ENCODE results near the gene SLC28A3.
"Not testable (repeated sequence)": the region's sequence is repeated elsewhere in the genome, so short reads cannot be mapped to it uniquely, and the experiment has no call there.

Gene SLC28A3

GRCh38 chr9:84340535-84340934 is at the start of gene SLC28A3:
Gene SLC28A3, minus strand, starts transcription at chr9:84340758. Its CDS starts 125 bp downstream, at chr9:84340633.
- DNase-seq (ENCODE audit: low spot score), result no peak

- DNase-seq (ENCODE audit: low spot score), result not testable (repeated sequence)
Measured at GRCh38 chr9:84390254-84390653, 49.7 kb upstream of the SLC28A3 start.

GRCh38 chr9:84387821-84388220 is 47.3 kb upstream of the SLC28A3 start:
- DNase-seq (ENCODE audit: low spot score), result no peak

- DNase-seq (ENCODE audit: low spot score), result no peak
Measured at GRCh38 chr9:84386753-84387152, 46.2 kb upstream of the SLC28A3 start.

GRCh38 chr9:84385386-84386040 is 45.0 kb upstream of the SLC28A3 start:
- no peak for DNase-seq (ENCODE audit: low spot score)

GRCh38 chr9:84384617-84385016 is 44.1 kb upstream of the SLC28A3 start:
- DNase-seq (ENCODE audit: low spot score), result no peak

GRCh38 chr9:84383178-84383577 is 42.6 kb upstream of the SLC28A3 start:
- no peak for DNase-seq (ENCODE audit: low spot score)

- DNase-seq (ENCODE audit: low spot score), result no peak
Measured at GRCh38 chr9:84382720-84383119, 42.2 kb upstream of the SLC28A3 start.

- no peak for DNase-seq (ENCODE audit: low spot score)
Measured at GRCh38 chr9:84381508-84381907, 41.0 kb upstream of the SLC28A3 start.

GRCh38 chr9:84379740-84380139 is 39.2 kb upstream of the SLC28A3 start:
- no peak for DNase-seq (ENCODE audit: low spot score)

- DNase-seq (ENCODE audit: low spot score), result no peak
Measured at GRCh38 chr9:84375954-84376353, 35.4 kb upstream of the SLC28A3 start.

GRCh38 chr9:84374516-84374915 is 34.0 kb upstream of the SLC28A3 start:
- DNase-seq (ENCODE audit: low spot score), result no peak

GRCh38 chr9:84374013-84374412 is 33.5 kb upstream of the SLC28A3 start:
- no peak for DNase-seq (ENCODE audit: low spot score)

- DNase-seq (ENCODE audit: low spot score), result no peak
Measured at GRCh38 chr9:84371737-84372136, 31.2 kb upstream of the SLC28A3 start.

GRCh38 chr9:84368601-84369000 is 28.0 kb upstream of the SLC28A3 start:
- DNase-seq (ENCODE audit: low spot score), result no peak

GRCh38 chr9:84367726-84368125 is 27.2 kb upstream of the SLC28A3 start:
- not testable (repeated sequence) for DNase-seq (ENCODE audit: low spot score)

- DNase-seq (ENCODE audit: low spot score), result no peak
Measured at GRCh38 chr9:84366683-84367082, 26.1 kb upstream of the SLC28A3 start.

GRCh38 chr9:84364894-84365490 is 24.4 kb upstream of the SLC28A3 start:
- DNase-seq (ENCODE audit: low spot score), result not testable (repeated sequence)

GRCh38 chr9:84361645-84362044 is 21.1 kb upstream of the SLC28A3 start:
- no peak for DNase-seq (ENCODE audit: low spot score)

- DNase-seq (ENCODE audit: low spot score), result no peak
Measured at GRCh38 chr9:84357275-84357674, 16.7 kb upstream of the SLC28A3 start.

- DNase-seq (ENCODE audit: low spot score), result no peak
Measured at GRCh38 chr9:84354035-84354434, 13.5 kb upstream of the SLC28A3 start.

GRCh38 chr9:84349671-84350070 is 9.1 kb upstream of the SLC28A3 start:
- DNase-seq (ENCODE audit: low spot score), result no peak

GRCh38 chr9:84343111-84343521 is 2.6 kb upstream of the SLC28A3 start:
- DNase-seq (ENCODE audit: low spot score), result no peak

GRCh38 chr9:84339962-84340361 is 596 bp downstream of the SLC28A3 start:
- no peak for DNase-seq (ENCODE audit: low spot score)

All from HuH-7 (cell line).